HCT116 (cell line): ENCODE data around the gene NIN. TPM values are rescaled to one million over a fixed set of nuclear protein-coding genes. Genes with fewer than 3 reads are reported as not detected.

Experiments
- ATAC-seq: fragments of 200-7000 bp; cut with Tn5 transposase; 2 replicates; pipeline ENCODE4 v1.9.1; 2020; ENCODE audit warnings: mild to moderate bottlenecking, moderate library complexity
- BruUV-seq: library from RNA; stranded (reverse); fragments of 400-500 nt; replicated peaks from 2 replicates; lab custom pipeline; 2021; lab: Mats Ljungman, UMichigan
- CTCF ChIA-PET: fragments of 300-600 bp; sonication (Branson Sonifier 250); formaldehyde crosslinking; loops from one replicate; lab custom pipeline; 2021; ENCODE audit warnings: antibody characterized with exemption; lab: Charles Lee
- POLR2A ChIA-PET: fragments of 300-600, 350-600 bp; sonication (Branson Sonifier 250); formaldehyde crosslinking; loops from one replicate; lab custom pipeline; 2021; ENCODE audit warnings: antibody characterized with exemption; lab: Charles Lee
- RAD21 ChIA-PET, 2 experiments: fragments of 300-600 bp; sonication (Branson Sonifier 250); formaldehyde crosslinking; loops; one replicate each; lab custom pipeline; 2023; ENCODE audit warnings: low total read pairs in 2 of 2; ENCODE audit not compliant: uncharacterized antibody in 2 of 2, unreplicated experiment in 2 of 2, low non-redundant PET in 1 of 2; lab: Charles Lee
- DNase-seq: peaks from one replicate; pipeline ENCODE4 v3.0.0-alpha.2; 2010; ENCODE audit warnings: low read depth, low spot score
- H2AFZ ChIP-seq: fragments of 200-600 bp; shearing (Covaris generic), sonication (generic); 2 replicates; pipeline ENCODE4 v1.6.1; 2017; ENCODE audit warnings: low read depth, mixed run types, mixed read lengths, antibody characterized with exemption, low read length; ENCODE audit not compliant: poor library complexity, severe bottlenecking
- H3K27ac ChIP-seq: 2 replicates; pipeline ENCODE4 v1.5.1; 2012; ENCODE audit warnings: low read depth, low read length
- H3K27me3 ChIP-seq: fragments of 200-600 bp; sonication (generic); 2 replicates; pipeline ENCODE4 v1.6.1; 2016; ENCODE audit warnings: mixed run types, low read length, mixed read lengths; ENCODE audit not compliant: insufficient read depth
- H3K36me3 ChIP-seq, 2 experiments: fragments of 200-500 bp in 1 of 2; fragments of 200-600 bp in 1 of 2; sonication (Bioruptor generic) in 1 of 2; sonication (generic) in 1 of 2; 2 replicates each; pipeline versions ENCODE4 v1.5.1 to v1.6.1; 2014 to 2016; ENCODE audit warnings: low read length in 2 of 2, inconsistent platforms in 1 of 2, mixed read lengths in 1 of 2, mixed run types in 1 of 2; ENCODE audit not compliant: insufficient read depth in 2 of 2, control insufficient read depth in 1 of 2
- H3K4me1 ChIP-seq, 2 experiments: fragments of 200-600 bp in 1 of 2; sonication (generic) in 1 of 2; 2 replicates each; pipeline versions ENCODE4 v1.5.1 to v1.6.1; 2012 to 2017; ENCODE audit warnings: low read length in 2 of 2, inconsistent platforms in 1 of 2, mild to moderate bottlenecking in 1 of 2, mixed read lengths in 1 of 2, mixed run types in 1 of 2, moderate library complexity in 1 of 2; ENCODE audit not compliant: insufficient read depth in 2 of 2, control insufficient read depth in 1 of 2
- H3K4me2 ChIP-seq: fragments of 200-600 bp; sonication (generic); 2 replicates; pipeline ENCODE4 v1.6.1; 2017; ENCODE audit warnings: mixed run types, low read length, mixed read lengths
- H3K4me3 ChIP-seq, 2 experiments: fragments of 200-600 bp in 1 of 2; sonication (generic) in 1 of 2; replicated peaks in 1 of 2; 2 replicates each; pipeline ENCODE4 v1.5.1; 2011 to 2016; ENCODE audit warnings: low read length in 2 of 2, control low read depth in 1 of 2, low read depth in 1 of 2, mild to moderate bottlenecking in 1 of 2, mixed read lengths in 1 of 2, mixed run types in 1 of 2
- H3K79me2 ChIP-seq: fragments of 200-600 bp; sonication (generic); 2 replicates; pipeline ENCODE4 v1.6.1; 2017; ENCODE audit warnings: mild to moderate bottlenecking, mixed run types, low read length, moderate library complexity, mixed read lengths; ENCODE audit not compliant: insufficient read depth
- H3K9ac ChIP-seq: fragments of 200-600 bp; sonication (generic); 2 replicates; pipeline ENCODE4 v1.6.1; 2016; ENCODE audit warnings: low read length, mixed read lengths
- H3K9me2 ChIP-seq: fragments of 200-600 bp; sonication (generic), shearing (Covaris generic); 2 replicates; pipeline ENCODE4 v1.6.1; 2017; ENCODE audit warnings: mixed run types, mild to moderate bottlenecking, moderate library complexity; ENCODE audit not compliant: insufficient read depth
- H3K9me3 ChIP-seq, 2 experiments: fragments of 200-500 bp in 1 of 2; fragments of 200-600 bp in 1 of 2; sonication (Bioruptor generic) in 1 of 2; sonication (generic) in 1 of 2; 2 replicates each; pipeline ENCODE4 v1.6.1; 2014 to 2017; ENCODE audit warnings: low read length in 2 of 2, mixed read lengths in 2 of 2, inconsistent platforms in 1 of 2, low read depth in 1 of 2, mild to moderate bottlenecking in 1 of 2, mixed run types in 1 of 2, moderate library complexity in 1 of 2; ENCODE audit not compliant: control insufficient read depth in 1 of 2, insufficient read depth in 1 of 2
- H4K20me1 ChIP-seq: fragments of 200-600 bp; sonication (generic), shearing (Covaris generic); 2 replicates; pipeline ENCODE4 v1.6.1; 2017; ENCODE audit warnings: mixed run types, mild to moderate bottlenecking, moderate library complexity; ENCODE audit not compliant: insufficient read depth
- CEBPB ChIP-seq: IDR thresholded peaks from 2 replicates; pipeline ENCODE4 v1.6.1; 2012; ENCODE audit warnings: low read depth
- CTCF ChIP-seq, 3 experiments: fragments of 200-600 bp in 1 of 3; sonication (generic) in 1 of 3; IDR thresholded peaks in 2 of 3; conservative IDR thresholded peaks in 1 of 3; 2 replicates each; pipeline ENCODE4 v1.5.1; 2012 to 2017; ENCODE audit warnings: low read depth in 2 of 3, low read length in 2 of 3, antibody characterized with exemption in 1 of 3, borderline replicate concordance in 1 of 3, control low read depth in 1 of 3, mild to moderate bottlenecking in 1 of 3, mixed read lengths in 1 of 3, mixed run types in 1 of 3, moderate library complexity in 1 of 3; ENCODE audit not compliant: insufficient read depth in 1 of 3
- ELF1 ChIP-seq: IDR thresholded peaks from 2 replicates; pipeline ENCODE4 v1.6.1; 2012; ENCODE audit warnings: low read depth, borderline replicate concordance
- EZH2 ChIP-seq: fragments of 200-600 bp; sonication (generic); IDR thresholded peaks from 2 replicates; pipeline ENCODE4 v1.6.1; 2017; ENCODE audit warnings: antibody characterized with exemption, mixed run types
- EZH2phosphoT487 ChIP-seq: fragments of 200-600 bp; IDR thresholded peaks from 2 replicates; pipeline ENCODE4 v1.6.1; 2018; ENCODE audit warnings: antibody characterized with exemption, borderline replicate concordance
- FOSL1 ChIP-seq: IDR thresholded peaks from 2 replicates; pipeline ENCODE4 v1.6.1; 2012; ENCODE audit warnings: low read depth
- JUND ChIP-seq: IDR thresholded peaks from 2 replicates; pipeline ENCODE4 v1.6.1; 2012
- MAX ChIP-seq: IDR thresholded peaks from 2 replicates; pipeline ENCODE4 v1.6.1; 2012
- POLR2A ChIP-seq: IDR thresholded peaks from 2 replicates; pipeline ENCODE4 v1.7.0; 2011; ENCODE audit warnings: borderline replicate concordance; ENCODE audit not compliant: insufficient read depth, insufficient read length; ENCODE audit errors: extremely low read depth
- RAD21 ChIP-seq: IDR thresholded peaks from 2 replicates; pipeline ENCODE4 v1.6.1; 2012; ENCODE audit warnings: low read depth, mild to moderate bottlenecking
- REST ChIP-seq: IDR thresholded peaks from 2 replicates; pipeline ENCODE4 v1.6.1; 2012; ENCODE audit warnings: low read depth
- TCF7L2 ChIP-seq: IDR thresholded peaks from 2 replicates; pipeline ENCODE4 v1.7.0; 2011; ENCODE audit warnings: borderline replicate concordance, inconsistent platforms; ENCODE audit not compliant: insufficient read depth, insufficient read length; ENCODE audit errors: extremely low read depth
- ZFX ChIP-seq: fragments of 450-650 bp; IDR thresholded peaks from 2 replicates; pipeline ENCODE4 v1.6.1; 2017
- ZNF274 ChIP-seq: fragments of 200-500 bp; sonication (Bioruptor generic); IDR thresholded peaks from 2 replicates; pipeline ENCODE4 v1.6.1; 2014; ENCODE audit warnings: mild to moderate bottlenecking, low read depth, low read length, inconsistent platforms
- intact Hi-C: fragments of 100-400 bp; cut with micrococcal nuclease; formaldehyde crosslinking; loops from 2 replicates; pipeline ENCODE4 v1.10.0; 2022
- total RNA-seq: library from RNA; stranded (reverse); gene quantifications from one replicate; pipeline ENCODE4 v1.2.1, GENCODE V29; 2021; ENCODE audit not compliant: unreplicated experiment

NIN gene
- total RNA-seq, 1 experiment from 2014 or later = 39.6 TPM

GRCh38 chr14:50800032-50800431, 30.9 kb downstream of the NIN start:
- no peak for TF ChIP-seq CEBPB
- no peak for TF ChIP-seq EZH2
- no peak for TF ChIP-seq REST
- TF ChIP-seq FOSL1 = no peak
- TF ChIP-seq ZNF274 = no peak
- TF ChIP-seq ZFX = no peak
- TF ChIP-seq MAX = no peak
- TF ChIP-seq ELF1 = no peak
- TF ChIP-seq EZH2phosphoT487 = no peak
- TF ChIP-seq POLR2A = no peak
- no peak for TF ChIP-seq RAD21
- TF ChIP-seq TCF7L2 = no peak
- no peak for TF ChIP-seq JUND
- TF ChIP-seq CTCF (IDR thresholded peaks at IDR 0.05 in 2 of 3, conservative IDR thresholded peaks at IDR 0.05 in 1 of 3; ENCODE audit: borderline replicate concordance in 1 of 3, insufficient read depth in 1 of 3, low read depth in 2 of 3, low read length in 2 of 3) = no peak
- TF ChIP-seq, all 23 proteins: peak for 0
- H2AFZ ChIP-seq = no peak overlapping the region
- no peak for DNase-seq
- BruUV-seq = no TSS peak
- no peaks in the 10 kb centered on the region; the same call in 1 of the 2 replicates for H4K20me1 ChIP-seq
- no peaks in the 10 kb centered on the region for H3K9me3 ChIP-seq
- H3K9ac ChIP-seq = no peak overlapping the region
- 0 out of 2 replicates have a peak, but pooled peaks cover 3% of the 10 kb centered on the region for H3K79me2 ChIP-seq
- no peak overlapping the region for H3K4me2 ChIP-seq
- H3K27me3 ChIP-seq = no peaks in the 10 kb centered on the region
- H3K36me3 ChIP-seq = peaks cover 0 to 3% of the 10 kb centered on the region in 2 experiments; a peak in 1 of 4 replicates
- intact Hi-C loops = no loop called here
- POLR2A ChIA-PET = no interaction called here
- H3K4me1 ChIP-seq = no peaks in the 10 kb centered on the region
- H3K9me2 ChIP-seq = no peaks in the 10 kb centered on the region
- no peak for ATAC-seq
- RAD21 ChIA-PET = no interaction called here
- no peak overlapping the region for H3K27ac ChIP-seq
- no peak overlapping the region for H3K4me3 ChIP-seq
- CTCF ChIA-PET = no interaction called here
